Esophagus muscularis mucosa (tissue), 4 donors: ENCODE data around the gene RPP25L. TPM values are rescaled to one million over a fixed set of nuclear protein-coding genes. Genes with fewer than 3 reads are reported as not detected.
A peak's percentile ranks its signal among the peaks of the same experiment; 100 is the strongest.

ENCODE experiments used
- DNase-seq: peaks from one replicate; pipeline ENCODE4 v3.0.0-alpha.2; 2017; ENCODE audit errors: extremely low spot score
- H3K27ac ChIP-seq, 4 donors: fragments of 200-600 bp; sonication (generic); replicated peaks in 1 of 4; 1 replicate in 3 of 4; 2 replicates in 1 of 4; pipeline ENCODE4 v1.5.1; 2016 to 2019; ENCODE audit warnings: mild to moderate bottlenecking in 1 of 4
- H3K27me3 ChIP-seq, 4 donors: fragments of 200-600 bp; sonication (generic); one replicate each; pipeline versions ENCODE4 v1.5.1 to v1.6.0; 2016 to 2019
- H3K36me3 ChIP-seq, 4 donors: fragments of 200-600 bp; sonication (generic); one replicate each; pipeline ENCODE4 v1.5.1; 2016 to 2019
- H3K4me1 ChIP-seq, 4 donors: fragments of 200-600 bp; sonication (generic); one replicate each; pipeline ENCODE4 v1.5.1; 2016 to 2019
- H3K4me3 ChIP-seq, 4 donors: fragments of 200-600 bp; sonication (generic); 1 replicate in 2 of 4; 2 replicates in 2 of 4; pipeline ENCODE4 v1.5.1; 2016 to 2019; ENCODE audit warnings: mild to moderate bottlenecking in 4 of 4, moderate library complexity in 1 of 4
- H3K9me3 ChIP-seq, 4 donors: fragments of 200-600 bp; sonication (generic); 1 replicate in 3 of 4; 2 replicates in 1 of 4; pipeline ENCODE4 v1.5.1; 2016 to 2019
- EP300 ChIP-seq: sonication (generic); formaldehyde crosslinking; IDR thresholded peaks from one replicate; pipeline ENCODE4 v1.6.1; 2017; ENCODE audit warnings: antibody characterized with exemption
- POLR2A ChIP-seq: fragments of 450-650 bp; IDR thresholded peaks from one replicate; pipeline ENCODE4 v1.6.1; 2017; ENCODE audit warnings: antibody characterized with exemption, moderate library complexity, mild to moderate bottlenecking, low read depth
- POLR2AphosphoS5 ChIP-seq, 2 donors: sonication (generic); formaldehyde crosslinking; IDR thresholded peaks; one replicate each; pipeline ENCODE4 v1.6.1; 2017; ENCODE audit warnings: antibody characterized with exemption in 2 of 2
- WGBS: methylation state at CpG from one replicate; pipeline ENCODE4 v1.1.5; 2018; 5-methylcytosine and 5-hydroxymethylcytosine counted together
- intact Hi-C: fragments of 100-400 bp; cut with DNase I; formaldehyde crosslinking; loops from one replicate; pipeline ENCODE4 v1.15.1; 2023
- total RNA-seq, 4 donors: library from RNA; depleted of rRNA; stranded (reverse); fragments of >200 nt; gene quantifications; one replicate each; pipeline versions ENCODE4 v1.1.0 to v1.2.1, GENCODE V29; 2016
- TF ChIP-seq, protein P1 (sequence below), 3 experiments: fragments of 200-600 bp in 2 of 3; fragments of 450-650 bp in 1 of 3; sonication (generic) in 2 of 3; IDR thresholded peaks; one replicate each; pipeline ENCODE4 v1.5.1; 2017 to 2019; ENCODE audit warnings: antibody characterized with exemption in 3 of 3, mild to moderate bottlenecking in 2 of 3, moderate library complexity in 1 of 3

The RPP25L gene, protein sequence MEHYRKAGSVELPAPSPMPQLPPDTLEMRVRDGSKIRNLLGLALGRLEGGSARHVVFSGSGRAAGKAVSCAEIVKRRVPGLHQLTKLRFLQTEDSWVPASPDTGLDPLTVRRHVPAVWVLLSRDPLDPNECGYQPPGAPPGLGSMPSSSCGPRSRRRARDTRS
- total RNA-seq = 10 to 100 TPM; 11.6 to 26.7 (median 20.2) TPM

DNA sequence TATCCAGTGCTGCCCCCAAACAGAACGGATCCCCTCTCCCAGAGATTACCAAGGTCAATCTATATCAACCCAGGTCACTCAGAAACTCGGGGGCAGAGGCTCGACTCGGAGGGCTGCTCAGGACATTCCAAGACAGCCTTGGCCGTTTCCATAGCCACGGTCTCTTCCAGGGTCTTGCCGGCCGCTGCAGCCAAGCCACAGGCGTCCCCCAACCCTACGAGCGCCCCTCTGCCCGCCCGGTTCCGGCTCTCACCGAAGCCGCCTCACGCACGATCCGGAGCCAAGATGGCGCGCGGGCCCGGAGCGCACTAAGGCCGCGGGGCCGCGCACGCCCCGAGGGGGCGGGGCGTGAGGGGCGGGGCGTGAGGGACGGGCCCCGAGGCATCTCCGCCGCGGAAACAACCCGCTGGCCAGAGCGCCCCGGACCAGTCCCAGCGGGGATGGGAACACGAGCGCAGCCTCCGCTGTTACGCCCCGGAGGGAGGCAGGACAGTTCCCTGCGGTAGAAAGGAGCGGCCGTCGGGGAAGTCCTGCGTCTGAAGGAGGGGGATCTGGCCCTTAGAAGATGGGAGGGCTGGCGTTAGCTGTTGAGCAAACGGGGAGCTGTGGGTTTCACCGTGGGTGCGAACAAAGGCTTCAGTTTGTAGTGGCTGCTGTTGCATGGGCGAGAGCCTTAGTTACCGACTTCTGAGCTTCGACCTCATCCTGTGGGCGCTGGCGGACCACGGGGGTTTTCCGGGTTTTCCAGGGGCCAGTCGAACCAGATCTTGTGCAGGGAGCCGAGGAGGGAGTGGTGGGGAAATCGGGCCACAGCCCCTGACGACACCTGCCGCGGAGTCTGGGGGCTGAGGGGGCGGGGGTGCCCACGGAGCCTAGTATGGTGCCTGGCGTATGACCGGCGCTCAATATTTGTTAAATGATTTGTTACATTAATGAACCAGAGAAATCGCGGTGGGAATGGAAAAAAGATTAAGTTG is at the start of gene RPP25L:
Gene RPP25L (minus strand): TSS at position 287 of the 977 bp plus-strand sequence. CDS start 801 bp downstream, outside the sequence.
- Histone ChIP-seq H3K27ac (peak within 1 kb of the TSS; percentile 84 to 87 (median 85)), H3K36me3 (peaks cover 18 to 39% (median 37%) of the 10 kb centered on the region in 4 donors), H3K27me3 (no peaks in the 10 kb centered on the region), H3K9me3 (no peaks in the 10 kb centered on the region), H3K4me1 (peaks cover 18 to 29% (median 27%) of the 10 kb centered on the region in 4 donors), H3K4me3 (peak within 1 kb of the TSS; percentile 71 to 74 (median 72))
- WGBS = 1% methylated on average over 42 of the region's 77 CpGs
- intact Hi-C loops = loop anchor here (2.0 to 5.0 kb wide), 2 partner anchors 89 to 155 kb away; partner anchors contain the start of genes DNAI1 and FAM219A
- no peak for TF ChIP-seq EP300
- peak; percentile 90 to 97 for TF ChIP-seq POLR2AphosphoS5 (IDR thresholded peaks at IDR 0.05)
- TF ChIP-seq, protein P1, sequence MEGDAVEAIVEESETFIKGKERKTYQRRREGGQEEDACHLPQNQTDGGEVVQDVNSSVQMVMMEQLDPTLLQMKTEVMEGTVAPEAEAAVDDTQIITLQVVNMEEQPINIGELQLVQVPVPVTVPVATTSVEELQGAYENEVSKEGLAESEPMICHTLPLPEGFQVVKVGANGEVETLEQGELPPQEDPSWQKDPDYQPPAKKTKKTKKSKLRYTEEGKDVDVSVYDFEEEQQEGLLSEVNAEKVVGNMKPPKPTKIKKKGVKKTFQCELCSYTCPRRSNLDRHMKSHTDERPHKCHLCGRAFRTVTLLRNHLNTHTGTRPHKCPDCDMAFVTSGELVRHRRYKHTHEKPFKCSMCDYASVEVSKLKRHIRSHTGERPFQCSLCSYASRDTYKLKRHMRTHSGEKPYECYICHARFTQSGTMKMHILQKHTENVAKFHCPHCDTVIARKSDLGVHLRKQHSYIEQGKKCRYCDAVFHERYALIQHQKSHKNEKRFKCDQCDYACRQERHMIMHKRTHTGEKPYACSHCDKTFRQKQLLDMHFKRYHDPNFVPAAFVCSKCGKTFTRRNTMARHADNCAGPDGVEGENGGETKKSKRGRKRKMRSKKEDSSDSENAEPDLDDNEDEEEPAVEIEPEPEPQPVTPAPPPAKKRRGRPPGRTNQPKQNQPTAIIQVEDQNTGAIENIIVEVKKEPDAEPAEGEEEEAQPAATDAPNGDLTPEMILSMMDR (IDR thresholded peaks at IDR 0.05) = no peak
- peak; percentile 61 for TF ChIP-seq POLR2A
- DNase-seq = no peak

DNA sequence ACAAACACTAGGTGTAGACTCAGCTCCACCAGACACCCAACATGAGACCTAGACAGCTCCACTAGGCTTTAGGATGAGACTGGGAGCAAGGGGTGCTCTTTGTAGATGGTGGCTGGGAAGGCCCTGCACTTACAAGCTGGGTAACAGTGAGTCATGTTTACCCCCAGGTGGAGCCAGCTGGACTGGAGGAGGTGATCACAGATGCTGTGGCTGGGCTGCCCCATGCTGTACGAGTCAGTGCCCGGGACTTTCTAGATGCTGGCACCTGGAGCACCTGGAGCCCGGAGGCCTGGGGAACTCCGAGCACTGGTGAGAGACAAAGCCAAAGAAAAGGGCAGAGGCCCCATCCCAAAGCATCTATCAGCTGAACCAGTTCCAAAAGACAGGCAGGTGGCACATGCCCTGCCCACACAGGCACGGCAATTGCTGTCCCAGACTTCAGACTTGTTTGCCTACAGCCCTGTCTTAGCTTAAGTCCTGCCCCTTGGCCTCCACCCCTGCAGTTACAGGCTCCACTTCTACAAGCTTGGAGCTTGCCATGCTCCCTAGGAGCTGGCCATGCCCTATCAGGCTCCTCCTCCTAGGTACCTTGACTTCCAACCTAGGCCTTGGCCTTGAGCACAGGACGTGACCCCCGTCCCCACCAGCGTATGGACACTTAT is 47.8 kb upstream of the RPP25L start:
- no peak overlapping the region for H3K27ac ChIP-seq
- H3K27me3 ChIP-seq = no peaks in the 10 kb centered on the region
- TF ChIP-seq POLR2A = no peak
- TF ChIP-seq EP300 = no peak
- no peak for TF ChIP-seq POLR2AphosphoS5 (IDR thresholded peaks at IDR 0.05)
- TF ChIP-seq, protein P1 (IDR thresholded peaks at IDR 0.05) = no peak
- DNase-seq = no peak
- peaks cover 18 to 45% (median 37%) of the 10 kb centered on the region in 4 donors for H3K36me3 ChIP-seq
- H3K4me1 ChIP-seq = peaks cover 16 to 31% (median 20%) of the 10 kb centered on the region in 4 donors
- 97% methylated on average over 6 of the region's 8 CpGs for WGBS
- H3K9me3 ChIP-seq = no peaks in the 10 kb centered on the region
- intact Hi-C loops = loop anchor here (10.0 kb wide), 1 partner anchor 65 kb away; no protein-coding TSS in a partner anchor
- H3K4me3 ChIP-seq = no peak overlapping the region

DNA sequence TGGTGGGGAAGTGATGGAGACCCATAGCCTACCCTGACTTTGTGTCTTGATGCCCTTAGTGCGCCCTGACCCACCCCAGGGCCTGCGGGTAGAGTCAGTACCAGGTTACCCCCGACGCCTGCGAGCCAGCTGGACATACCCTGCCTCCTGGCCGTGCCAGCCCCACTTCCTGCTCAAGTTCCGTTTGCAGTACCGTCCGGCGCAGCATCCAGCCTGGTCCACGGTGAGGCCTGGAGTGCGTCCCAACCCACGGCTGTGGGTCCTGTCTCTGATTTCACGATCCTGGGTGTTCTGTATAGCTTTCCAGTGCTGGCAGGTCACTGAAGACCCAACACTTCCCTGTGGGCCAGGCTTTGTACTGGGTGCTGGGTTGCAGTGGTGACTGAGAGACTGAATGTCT is 46.6 kb upstream of the RPP25L start:
- peaks cover 18 to 45% (median 36%) of the 10 kb centered on the region in 4 donors for H3K36me3 ChIP-seq

DNA sequence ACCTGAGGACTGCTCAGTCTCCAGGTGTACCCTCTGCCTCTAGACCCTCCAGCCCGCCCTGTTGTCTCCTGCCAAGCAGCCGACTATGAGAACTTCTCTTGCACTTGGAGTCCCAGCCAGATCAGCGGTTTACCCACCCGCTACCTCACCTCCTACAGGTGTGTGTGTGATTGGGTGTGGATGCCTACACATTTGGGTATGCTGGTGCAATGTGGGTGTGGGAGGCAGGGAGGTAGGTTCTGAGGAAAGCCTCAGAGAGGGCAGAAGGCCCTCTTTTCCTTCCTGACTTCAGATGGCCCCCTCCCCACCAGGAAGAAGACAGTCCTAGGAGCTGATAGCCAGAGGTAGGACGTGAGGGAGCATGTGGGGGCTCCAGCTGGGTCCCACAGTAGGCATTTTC is 45.1 kb upstream of the RPP25L start:
- intact Hi-C loops = loop anchor here (10.0 kb wide), 1 partner anchor 62 kb away; no protein-coding TSS in a partner anchor
- peaks cover 18 to 43% (median 30%) of the 10 kb centered on the region in 4 donors for H3K36me3 ChIP-seq
- no peaks in the 10 kb centered on the region for H3K27me3 ChIP-seq
- H3K4me1 ChIP-seq = peaks cover 35 to 41% (median 38%) of the 10 kb centered on the region in 4 donors
- WGBS = 100% methylated on average over 4 of the region's 5 CpGs
- H3K4me3 ChIP-seq = no peak overlapping the region
- H3K9me3 ChIP-seq = no peaks in the 10 kb centered on the region
- DNase-seq = no peak
- TF ChIP-seq, protein P1 (IDR thresholded peaks at IDR 0.05) = no peak
- TF ChIP-seq POLR2A (no peak), EP300 (no peak), POLR2AphosphoS5 (IDR thresholded peaks at IDR 0.05) (no peak)
- H3K27ac ChIP-seq = no peak overlapping the region

More for the DNA sequence above, 46.6 kb upstream of the RPP25L start:
- 90% methylated on average over 14 of the region's 14 CpGs for WGBS
- DNase-seq = no peak
- no peaks in the 10 kb centered on the region for H3K9me3 ChIP-seq
- TF ChIP-seq POLR2A (no peak), POLR2AphosphoS5 (IDR thresholded peaks at IDR 0.05) (no peak), EP300 (no peak)
- TF ChIP-seq, protein P1 (IDR thresholded peaks at IDR 0.05) = no peak
- H3K27ac ChIP-seq = no peak overlapping the region
- H3K4me3 ChIP-seq = no peak overlapping the region
- H3K4me1 ChIP-seq = peaks cover 21 to 31% (median 23%) of the 10 kb centered on the region in 4 donors
- no peaks in the 10 kb centered on the region for H3K27me3 ChIP-seq
- intact Hi-C loops = loop anchor here (10.0 kb wide), 1 partner anchor 64 kb away; no protein-coding TSS in a partner anchor
